ENCODE data around the gene DCAF15.

DNA sequence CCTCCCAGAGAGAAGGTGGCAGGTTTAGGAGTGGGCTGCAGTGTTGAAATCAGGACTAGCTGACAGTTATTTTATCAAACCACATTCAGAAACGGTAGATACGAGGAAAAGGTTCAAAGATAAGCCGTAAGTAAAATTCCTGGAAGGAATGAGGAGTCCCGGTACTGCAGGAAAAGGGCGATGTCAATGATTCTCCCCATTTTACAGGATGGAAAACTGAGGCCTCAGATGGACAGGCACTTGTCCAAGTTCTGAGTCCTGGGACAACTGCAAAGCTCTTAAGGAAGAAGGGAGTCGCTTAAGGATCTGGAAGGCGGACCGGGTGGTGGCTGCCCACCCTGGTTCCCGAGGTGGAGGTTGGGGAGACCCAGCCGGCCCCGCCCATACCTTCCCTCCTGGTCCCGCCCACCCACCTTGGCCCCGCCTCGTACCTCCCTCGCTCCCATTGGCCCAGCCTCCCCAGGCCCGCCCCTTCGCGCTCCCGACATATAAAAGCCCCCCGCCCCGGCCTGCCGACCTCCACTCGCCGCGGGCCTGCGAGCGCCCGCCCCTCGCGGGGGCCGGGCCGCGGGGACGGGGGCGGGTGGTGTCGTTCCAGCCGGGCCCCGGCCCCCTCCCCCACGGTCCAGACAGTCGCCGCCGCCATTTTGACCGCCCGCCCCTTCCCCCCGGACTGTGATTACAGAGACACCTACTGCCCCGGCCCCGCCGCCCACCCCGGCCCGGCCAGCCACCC is 53.2 kb downstream of the DCAF15 start:
- TF ChIP-seq, protein P1, sequence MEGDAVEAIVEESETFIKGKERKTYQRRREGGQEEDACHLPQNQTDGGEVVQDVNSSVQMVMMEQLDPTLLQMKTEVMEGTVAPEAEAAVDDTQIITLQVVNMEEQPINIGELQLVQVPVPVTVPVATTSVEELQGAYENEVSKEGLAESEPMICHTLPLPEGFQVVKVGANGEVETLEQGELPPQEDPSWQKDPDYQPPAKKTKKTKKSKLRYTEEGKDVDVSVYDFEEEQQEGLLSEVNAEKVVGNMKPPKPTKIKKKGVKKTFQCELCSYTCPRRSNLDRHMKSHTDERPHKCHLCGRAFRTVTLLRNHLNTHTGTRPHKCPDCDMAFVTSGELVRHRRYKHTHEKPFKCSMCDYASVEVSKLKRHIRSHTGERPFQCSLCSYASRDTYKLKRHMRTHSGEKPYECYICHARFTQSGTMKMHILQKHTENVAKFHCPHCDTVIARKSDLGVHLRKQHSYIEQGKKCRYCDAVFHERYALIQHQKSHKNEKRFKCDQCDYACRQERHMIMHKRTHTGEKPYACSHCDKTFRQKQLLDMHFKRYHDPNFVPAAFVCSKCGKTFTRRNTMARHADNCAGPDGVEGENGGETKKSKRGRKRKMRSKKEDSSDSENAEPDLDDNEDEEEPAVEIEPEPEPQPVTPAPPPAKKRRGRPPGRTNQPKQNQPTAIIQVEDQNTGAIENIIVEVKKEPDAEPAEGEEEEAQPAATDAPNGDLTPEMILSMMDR (IDR thresholded peaks at IDR 0.05): no peak
- TF ChIP-seq POLR2A (IDR thresholded peaks at IDR 0.05) (peak in 1 of 2 donors; percentile 34), POLR2AphosphoS5 (IDR thresholded peaks at IDR 0.05; ENCODE audit: insufficient read depth in 1 of 2, low read depth in 1 of 2) (peak in 1 of 2 donors; percentile 36)
